Measurements from ENCODE around the gene NMRK2. TPM values are rescaled to one million over a fixed set of nuclear protein-coding genes. Genes with fewer than 3 reads are reported as not detected.

The NMRK2 gene
- total RNA-seq, 1 donor from 2014 or later: not detected

DNA sequence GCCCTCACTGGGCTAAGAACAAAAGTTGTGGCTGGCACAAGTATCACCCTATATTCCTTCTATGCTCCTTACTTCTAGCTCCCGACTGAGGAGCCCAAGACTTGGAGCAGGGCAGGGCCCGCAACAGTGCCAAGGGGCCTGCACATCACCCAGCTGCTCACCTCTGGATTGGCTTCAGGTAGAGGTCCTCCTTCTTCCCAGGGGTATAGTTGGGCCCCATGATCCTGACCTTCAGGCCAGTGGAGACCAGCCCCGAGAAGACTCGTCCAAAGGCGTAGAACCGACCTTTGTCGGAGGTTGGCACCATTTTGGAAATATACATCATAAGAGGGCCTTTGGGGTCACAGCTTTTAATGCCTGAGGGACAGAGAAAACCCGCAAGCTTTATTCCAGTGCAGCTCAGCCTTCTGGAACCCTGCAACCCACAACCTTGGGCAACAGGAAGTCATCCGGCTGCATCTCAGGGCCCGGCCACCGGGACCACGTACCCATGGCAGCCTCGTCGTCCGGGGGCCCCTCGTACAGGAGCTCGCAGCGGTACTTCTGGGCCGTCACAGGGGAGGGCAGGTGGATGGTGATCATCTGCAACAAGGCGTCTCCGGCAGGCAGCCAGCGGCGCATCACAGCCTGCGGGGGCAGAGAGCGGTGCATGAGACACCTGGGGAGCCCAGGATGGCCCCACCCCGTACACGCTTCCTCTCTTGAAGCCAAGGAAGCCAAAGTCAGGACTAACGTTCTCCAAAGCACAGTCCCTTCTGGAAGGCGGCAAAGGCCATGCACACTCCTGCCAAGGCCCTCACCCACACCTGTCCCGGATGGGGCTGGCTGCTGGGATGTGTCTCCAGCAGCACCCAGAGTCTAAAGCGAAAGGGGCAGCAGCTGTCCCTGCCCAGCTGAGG is 47.7 kb downstream of the NMRK2 start:
- no peak for DNase-seq (ENCODE audit: extremely low read depth, low read depth, low spot score)

DNA sequence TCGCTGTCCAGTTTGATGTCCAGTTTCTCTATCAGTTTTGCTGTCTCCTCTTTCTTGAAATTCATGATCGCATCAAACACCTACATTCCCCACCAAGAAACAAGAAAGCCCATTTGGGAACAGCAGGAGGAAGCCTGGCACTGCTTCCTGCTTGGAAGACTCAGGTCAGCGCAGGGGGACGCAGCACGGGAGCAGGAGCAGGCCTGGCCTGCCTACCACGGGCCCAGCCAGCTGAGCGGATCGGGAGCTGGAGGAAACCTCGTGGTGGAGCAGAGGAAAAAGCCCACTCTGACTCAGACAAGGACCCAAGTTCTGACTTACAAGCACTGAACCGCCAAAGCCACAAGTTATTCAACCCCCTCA is 48.5 kb downstream of the NMRK2 start:
- no peak for DNase-seq (ENCODE audit: extremely low read depth, low read depth, low spot score)

DNA sequence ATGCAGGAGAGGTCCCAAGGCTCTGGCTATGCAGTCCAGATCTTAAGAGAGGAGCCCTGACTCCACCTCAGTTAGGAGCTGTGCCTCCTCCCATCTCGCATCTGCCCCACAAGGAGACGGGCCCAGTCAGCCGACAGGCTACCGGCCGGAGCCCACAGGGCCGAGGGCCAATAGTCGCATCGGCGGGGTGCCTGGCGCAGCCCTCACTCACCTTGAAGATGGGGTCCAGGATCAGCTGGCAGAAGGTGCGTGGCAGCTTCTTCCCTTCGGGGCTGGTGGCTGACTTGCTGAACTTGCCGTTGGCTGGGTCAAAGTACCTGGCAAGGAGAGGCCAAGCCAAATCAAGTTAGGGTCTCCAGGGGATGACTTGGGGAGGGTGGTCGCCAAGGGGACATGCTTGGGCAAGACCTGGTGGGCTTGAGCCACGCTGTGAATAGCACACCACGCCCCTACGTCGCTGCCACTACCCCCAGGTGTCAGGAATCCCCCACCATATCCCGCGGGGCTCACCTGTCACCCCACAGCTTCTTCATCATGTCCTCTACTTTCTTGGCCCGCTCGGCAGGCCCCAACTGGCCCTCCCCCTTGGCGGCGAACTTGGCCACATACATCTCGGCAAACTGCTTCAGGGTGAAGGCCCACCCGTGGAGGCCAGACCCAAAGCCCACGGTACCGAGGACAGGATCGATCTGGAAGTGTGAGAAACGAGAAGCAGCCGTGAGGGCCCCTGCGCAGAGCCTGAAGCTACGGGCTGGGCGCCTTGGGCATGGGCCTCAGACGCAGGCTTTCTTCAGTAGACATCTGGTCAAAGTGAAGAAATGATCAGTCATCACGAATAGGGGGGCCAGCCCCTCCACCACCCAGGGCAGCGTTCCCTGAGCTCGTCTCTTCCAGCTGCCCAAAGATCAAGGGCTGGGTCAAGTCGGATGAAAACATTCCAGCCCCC is 49.1 kb downstream of the NMRK2 start:
- no peak for DNase-seq (ENCODE audit: extremely low read depth, low read depth, low spot score)

DNA sequence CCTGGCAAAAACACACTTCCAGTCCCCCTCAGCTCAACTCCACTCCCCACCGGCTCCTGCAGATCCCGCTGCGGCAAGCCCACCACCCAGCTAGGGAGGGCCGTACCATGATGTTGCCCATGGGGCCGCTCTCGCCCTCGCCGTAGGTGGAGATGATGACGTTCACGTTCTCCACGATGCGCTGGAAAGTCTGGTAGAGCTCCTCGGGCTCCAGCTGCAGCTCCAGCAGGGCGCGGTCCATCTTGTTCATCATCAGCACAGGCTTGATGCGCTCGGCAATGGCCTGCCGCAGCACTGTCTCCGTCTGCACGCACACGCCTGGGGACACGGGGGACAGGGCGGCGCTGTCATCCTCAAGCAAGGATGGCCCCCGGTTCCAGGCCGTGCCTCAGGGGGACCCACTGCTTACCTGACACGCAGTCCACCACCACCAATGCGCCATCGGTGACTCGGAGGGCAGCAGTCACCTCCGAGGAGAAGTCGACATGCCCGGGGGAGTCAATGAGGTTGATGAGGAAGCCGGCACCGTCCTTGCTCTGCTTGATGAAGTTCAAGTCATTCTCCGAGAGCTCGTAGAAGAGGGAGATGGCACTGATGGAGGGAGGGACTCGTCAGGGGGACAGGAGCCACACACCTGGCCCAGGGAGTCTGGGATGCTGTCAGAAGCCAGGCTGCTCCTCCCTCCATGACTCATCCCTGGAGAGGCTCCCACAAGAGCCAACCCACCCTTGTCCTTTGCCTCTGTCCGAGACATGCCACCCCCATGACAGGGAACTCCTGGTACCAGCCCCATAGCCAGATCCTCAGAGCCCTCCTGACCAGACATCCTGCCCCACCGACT is 50.1 kb downstream of the NMRK2 start:
- no peak for DNase-seq (ENCODE audit: extremely low read depth, low read depth, low spot score)

DNA sequence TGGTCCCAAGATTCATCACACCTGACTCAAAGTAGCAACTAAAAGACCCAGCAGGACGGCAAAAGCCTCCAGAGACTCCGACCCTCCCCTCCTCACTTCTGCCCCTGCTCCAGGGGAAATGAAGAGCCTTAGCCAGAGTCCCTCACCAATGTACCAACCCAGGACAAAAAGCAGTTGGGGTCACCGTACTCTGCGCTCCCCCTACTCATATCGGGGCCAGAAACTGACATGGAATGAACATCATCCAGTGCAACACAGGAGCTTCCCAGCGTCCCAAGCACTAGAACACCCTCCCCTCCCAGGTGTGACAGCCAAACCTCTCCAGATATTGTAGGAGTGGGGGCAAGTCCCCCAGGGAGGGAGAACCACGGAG is 50.7 kb downstream of the NMRK2 start:
- no peak for DNase-seq (ENCODE audit: extremely low read depth, low read depth, low spot score)

DNA sequence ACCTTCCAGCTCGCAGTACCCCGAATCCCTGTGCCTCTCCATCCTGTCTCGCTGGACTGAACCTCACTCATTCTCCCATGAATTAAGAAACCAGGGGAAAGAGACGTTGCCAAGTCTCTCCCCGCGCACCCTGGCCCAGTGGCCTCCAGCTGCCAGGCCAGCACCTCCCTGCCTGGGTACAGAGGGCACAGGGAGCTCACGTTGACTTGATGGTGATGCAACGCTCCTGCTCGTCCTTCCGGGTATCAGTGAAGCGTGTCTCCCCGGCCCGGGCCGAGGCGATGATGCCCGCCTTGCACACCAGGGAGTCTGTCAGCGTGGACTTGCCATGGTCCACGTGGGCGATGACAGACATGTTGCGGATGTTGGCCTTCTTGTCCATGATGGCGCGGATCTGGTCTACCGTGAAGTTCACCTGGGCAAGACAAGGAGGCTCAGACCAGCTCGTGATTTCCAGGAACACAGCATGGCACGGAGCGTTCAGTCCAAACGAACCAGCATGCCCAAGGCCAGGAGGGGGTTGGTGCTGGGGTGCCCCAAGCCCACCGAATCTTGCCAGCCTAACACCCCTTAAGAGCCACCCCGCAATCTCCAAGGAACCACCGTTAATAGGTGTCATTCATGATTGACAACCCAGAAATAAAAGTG is 51.2 kb downstream of the NMRK2 start:
- no peak for DNase-seq (ENCODE audit: extremely low read depth, low read depth, low spot score)

DNA sequence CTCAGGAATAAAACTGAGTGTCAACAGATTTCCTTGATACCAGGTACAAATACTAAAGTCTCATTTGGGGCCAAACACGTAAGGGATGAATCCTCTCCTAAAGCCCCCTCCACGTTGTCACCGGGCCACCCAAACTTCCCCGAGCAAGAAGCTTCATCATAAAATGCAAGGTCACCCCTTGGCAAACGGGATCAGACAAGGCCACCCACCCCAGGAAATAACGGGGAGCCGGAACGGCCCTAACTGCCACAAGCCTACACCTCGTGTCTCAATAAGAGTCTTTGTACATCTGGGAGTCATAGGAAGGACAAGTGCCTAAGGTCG is 51.7 kb downstream of the NMRK2 start:
- no peak for DNase-seq (ENCODE audit: extremely low read depth, low read depth, low spot score)

DNA sequence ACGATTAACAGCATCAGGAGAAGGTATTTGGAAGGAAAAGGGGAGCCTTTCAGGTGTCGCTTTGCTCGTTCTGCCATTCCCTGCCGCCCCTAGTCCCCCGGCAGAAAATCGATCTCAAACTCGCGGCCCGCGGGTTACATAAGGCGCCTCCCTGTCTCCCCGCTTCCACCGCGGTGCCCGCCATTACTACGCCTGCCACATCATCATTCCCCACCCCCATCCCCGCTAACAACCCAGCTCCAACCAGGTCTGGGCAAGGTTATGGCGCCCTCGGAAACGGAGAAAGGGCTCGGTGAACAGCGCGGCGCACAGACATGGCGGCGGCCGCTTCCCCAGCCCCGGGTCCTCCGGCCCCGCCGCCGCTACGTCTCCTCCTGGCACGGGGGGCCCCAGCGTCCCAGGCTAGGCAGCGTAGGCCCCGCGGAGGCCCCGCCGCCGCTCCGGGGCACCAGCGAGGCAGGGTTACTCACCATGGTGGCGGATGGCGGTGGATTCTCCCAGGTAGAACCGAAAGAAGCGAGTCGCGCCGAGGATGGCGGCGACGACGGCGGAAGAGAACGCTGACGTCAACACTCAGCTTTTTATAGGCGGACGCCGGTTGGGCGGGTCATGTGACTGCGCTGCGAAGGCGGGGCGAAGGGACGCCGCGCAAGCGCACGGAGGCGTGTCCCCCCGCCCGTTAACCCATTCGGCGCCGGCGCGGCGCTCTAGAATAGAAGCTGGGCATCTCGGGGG is 52.2 kb downstream of the NMRK2 start, which contains the start of gene EEF2:
Gene EEF2 (minus strand): TSS at position 556 of the 735 bp plus-strand sequence. CDS start 83 bp downstream, at position 473.
- no peak for DNase-seq (ENCODE audit: extremely low read depth, low read depth, low spot score)

DNA sequence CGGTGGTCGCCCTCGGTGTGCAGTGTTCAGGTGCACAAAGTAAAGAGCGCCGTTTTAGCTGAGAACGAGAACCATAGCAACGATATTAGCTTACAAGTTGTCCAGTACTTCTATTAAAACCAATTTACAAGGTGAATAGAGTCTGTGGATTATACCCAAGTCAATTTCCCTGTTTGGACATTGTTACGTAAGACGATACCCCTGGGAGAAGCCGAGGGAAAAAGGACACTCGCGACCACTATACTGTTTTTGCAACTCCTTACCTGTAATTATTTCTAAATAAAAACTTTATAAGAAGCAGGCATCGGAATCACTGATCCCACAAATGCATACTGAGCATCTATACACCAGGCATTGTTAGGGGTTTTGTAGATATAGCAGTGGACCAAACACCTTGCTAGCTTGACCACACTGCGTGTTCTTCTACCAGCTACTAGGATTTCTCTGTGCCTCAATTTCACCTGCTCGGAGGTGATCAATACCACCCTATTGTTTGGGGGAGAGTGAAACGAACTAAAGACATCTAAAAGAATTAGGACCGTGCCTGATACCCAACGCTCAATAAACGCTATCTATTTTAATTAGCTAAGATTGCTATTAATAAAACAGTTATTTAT is 52.9 kb downstream of the NMRK2 start:
- DNase-seq (ENCODE audit: extremely low read depth, low read depth, low spot score): no peak

DNA sequence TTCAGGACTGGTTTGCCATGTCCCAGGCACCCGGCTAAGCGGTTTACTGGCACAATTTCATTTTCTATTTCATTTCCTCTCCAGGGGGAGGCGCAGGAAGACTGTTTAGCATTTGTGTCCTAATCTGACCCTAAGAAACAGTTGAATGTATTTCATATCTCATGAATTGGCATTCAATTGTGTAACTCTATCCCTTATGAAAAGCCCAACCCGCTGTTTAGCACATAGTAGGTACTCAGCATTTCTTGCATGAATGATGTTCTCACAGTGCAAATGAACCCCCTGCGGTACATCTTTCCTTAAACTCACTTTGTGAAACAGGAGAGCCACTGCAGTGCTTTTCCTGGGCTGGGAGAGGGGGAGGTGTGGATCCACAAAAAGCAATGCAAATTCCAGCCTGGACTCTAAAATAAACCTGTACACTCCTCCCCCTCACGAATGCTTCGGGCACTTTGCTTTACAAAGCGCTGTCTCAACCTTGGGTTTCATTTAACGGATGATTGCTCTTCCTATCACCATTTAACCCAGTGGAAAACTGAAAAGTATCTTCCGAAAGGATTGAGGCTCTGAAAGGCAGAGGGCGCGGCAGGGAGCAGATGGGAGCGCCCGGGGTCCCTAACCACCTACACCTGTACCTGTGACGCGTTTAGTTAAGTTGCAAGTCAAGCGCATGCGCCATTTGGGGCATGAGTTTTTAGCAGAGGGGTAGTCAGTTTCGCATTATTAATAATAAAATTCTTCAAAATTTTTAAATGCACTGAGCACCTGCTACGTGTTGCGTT is 53.6 kb downstream of the NMRK2 start:
- no peak for DNase-seq (ENCODE audit: extremely low read depth, low read depth, low spot score)

DNA sequence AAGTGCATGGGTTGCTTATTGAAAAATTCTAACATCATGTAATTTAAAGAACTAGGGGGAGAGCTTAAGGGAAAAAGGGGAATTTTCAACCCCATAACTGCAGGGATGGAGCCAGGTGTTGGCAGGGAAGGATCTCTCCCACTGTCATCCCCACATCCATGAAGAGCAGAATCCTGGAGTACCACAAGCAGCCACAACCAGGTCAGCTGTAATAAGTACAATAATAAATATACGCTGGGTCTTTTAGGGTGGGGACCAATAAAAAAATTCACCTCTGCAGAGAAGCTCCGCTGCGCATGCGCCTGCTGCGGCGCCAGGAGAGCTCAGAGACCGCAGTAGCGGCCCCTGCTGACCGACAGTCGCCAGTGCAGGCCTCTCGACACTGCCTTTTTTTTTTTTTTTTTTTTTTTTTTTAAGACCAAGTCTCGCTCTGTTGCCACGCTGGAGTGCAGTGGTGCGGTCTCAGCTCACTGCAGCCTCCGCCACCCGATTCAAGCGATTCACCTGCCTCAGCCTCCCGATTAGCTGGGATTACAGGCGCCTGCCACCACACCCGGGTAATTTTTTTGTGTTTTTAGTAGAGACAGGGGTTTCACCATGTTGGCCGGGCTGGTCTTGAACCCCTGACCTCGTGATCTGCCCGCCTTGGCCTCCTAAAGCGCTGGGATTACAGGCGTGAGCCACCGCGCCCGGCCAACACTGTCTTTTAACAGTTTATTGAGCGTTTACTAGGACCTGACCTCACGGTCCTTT is 54.9 kb downstream of the NMRK2 start:
- DNase-seq (ENCODE audit: extremely low read depth, low read depth, low spot score): no peak

DNA sequence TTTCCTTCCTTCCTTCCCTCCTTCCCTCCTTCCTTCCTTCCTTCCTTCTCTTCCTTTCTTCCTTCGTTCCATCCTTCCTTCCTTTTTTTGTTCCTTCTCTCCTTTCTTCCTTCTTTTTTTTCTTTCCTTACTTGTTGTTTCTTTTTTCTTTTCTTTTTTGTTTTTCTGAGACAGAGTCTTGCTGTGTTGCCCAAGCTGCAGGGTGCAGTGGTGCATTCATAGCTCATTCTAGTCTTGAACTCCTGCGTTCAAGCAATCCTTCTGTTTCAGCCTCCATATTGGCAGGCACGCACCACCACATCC is 57.9 kb downstream of the NMRK2 start:
- DNase-seq (ENCODE audit: extremely low read depth, low read depth, low spot score): no peak

Other genes with a start within 250 kb of the NMRK2 start
- 69.8 and 110 TPM in 2 replicates for gene PIP5K1C, start 232.6 kb upstream of the NMRK2 start, total RNA-seq
- gene TJP3, start 224.7 kb upstream of the NMRK2 start, total RNA-seq: not detected in 2 replicates
- 25.8 and 50.1 TPM in 2 replicates for gene APBA3, start 171.4 kb upstream of the NMRK2 start, total RNA-seq
- 65.2 and 71.4 TPM in 2 replicates for gene MRPL54, start 170.4 kb upstream of the NMRK2 start, total RNA-seq
- gene RAX2, start 160.8 kb upstream of the NMRK2 start, total RNA-seq: not detected in 2 replicates
- 3.3 TPM in 1 of 2 replicates, not detected in the other for gene MATK, start 146.7 kb upstream of the NMRK2 start, total RNA-seq
- 0.29 TPM in 1 of 2 replicates, not detected in the other for gene ZFR2, start 64.0 kb upstream of the NMRK2 start, total RNA-seq
- not detected in 2 replicates for gene ATCAY, start 52.4 kb upstream of the NMRK2 start, total RNA-seq
- gene DAPK3, start 38.0 kb downstream of the NMRK2 start, total RNA-seq: 208 and 281 TPM in 2 replicates
- gene EEF2, start 52.4 kb downstream of the NMRK2 start, total RNA-seq: 1,981 and 2,501 TPM in 2 replicates
- 31.6 and 34.7 TPM in 2 replicates for gene PIAS4, start 74.7 kb downstream of the NMRK2 start, total RNA-seq
- gene ZBTB7A, start 133.8 kb downstream of the NMRK2 start, total RNA-seq: 42.5 and 55.6 TPM in 2 replicates
- gene MAP2K2, start 191.1 kb downstream of the NMRK2 start, total RNA-seq: 139 and 150 TPM in 2 replicates
- gene CREB3L3, start 220.6 kb downstream of the NMRK2 start, total RNA-seq: not detected in 2 replicates
- gene SIRT6, start 249.5 kb downstream of the NMRK2 start, total RNA-seq: 29.1 and 41.8 TPM in 2 replicates
- gene ANKRD24, start 249.6 kb downstream of the NMRK2 start, total RNA-seq: 0.05 and 2.1 TPM in 2 replicates

Measured in glomerular endothelial cell (primary cell).